HG03354 (cell line): ENCODE measurements around the gene RBBP5.

ENCODE experiments used
- ATAC-seq: cut with Tn5 transposase; IDR thresholded peaks from one replicate; pipeline ENCODE4 v1.9.1; 2021; ENCODE audit warnings: mild to moderate bottlenecking; ENCODE audit not compliant: unreplicated experiment, poor library complexity, severe bottlenecking

Gene RBBP5

DNA sequence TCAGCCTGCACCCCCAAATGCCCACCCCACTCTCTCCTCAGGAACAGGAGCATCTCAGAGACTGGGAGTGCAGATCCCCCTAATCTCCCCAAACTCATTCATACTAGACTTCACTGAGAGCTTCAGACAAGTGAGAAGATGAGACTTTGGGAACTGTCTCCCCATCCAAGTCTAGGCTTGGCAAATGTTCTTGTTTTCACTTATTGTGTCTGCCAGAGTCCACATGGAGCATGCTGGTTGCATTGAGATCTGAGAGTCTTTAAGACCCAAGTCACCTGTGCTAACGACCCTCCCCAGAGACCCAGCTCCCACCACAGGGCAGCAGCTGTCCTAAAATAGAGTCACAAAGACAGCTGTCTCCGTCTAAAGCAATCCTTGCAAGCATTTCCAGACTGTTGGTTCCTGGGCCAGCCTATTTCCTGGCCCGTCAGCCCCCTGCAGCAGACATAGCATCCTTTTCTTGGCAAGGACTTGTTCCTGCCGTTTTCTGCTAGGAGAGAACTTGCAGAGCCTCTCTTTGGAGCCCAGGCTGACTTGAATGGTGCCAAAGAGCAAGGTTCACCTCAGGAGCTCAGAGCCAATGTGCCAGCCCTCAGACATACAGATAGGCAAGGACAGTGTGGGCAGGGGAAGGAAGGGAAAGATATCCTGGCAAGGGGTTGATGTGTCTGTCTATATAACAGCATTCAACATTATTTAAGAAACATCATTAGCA, 80.6 kb downstream of the RBBP5 start:
- no peak for ATAC-seq

DNA sequence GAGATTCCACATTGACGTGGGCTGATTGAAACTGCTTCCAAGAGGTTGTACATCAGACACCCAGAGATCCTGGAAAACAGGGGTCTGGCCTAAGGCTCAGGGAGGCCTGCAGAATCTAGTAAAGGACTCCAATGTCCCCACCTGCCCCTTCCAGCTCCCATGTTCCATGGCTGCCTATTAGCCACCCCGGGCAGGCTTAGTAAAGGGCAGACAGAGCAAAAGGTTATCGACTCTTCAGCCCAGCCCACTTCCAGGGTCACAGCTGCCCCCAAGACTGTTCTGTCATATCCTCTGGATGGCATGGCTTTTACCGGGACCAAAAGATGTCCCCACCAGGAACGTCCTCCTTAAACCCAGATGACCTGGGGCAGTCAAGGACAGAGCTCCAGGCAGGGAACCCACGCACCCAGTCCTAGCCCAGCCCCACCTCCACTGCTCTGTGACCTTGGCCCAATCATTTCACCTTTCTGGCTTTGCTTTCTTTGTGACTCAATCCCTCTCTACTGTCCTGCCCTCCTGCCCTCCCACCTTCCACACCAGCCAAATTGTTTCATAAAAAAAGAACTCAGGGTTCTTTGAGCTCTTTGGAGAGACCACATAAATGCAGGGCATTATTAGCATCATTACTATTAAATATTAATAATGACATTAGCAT, 83.5 kb downstream of the RBBP5 start:
- no peak for ATAC-seq

DNA sequence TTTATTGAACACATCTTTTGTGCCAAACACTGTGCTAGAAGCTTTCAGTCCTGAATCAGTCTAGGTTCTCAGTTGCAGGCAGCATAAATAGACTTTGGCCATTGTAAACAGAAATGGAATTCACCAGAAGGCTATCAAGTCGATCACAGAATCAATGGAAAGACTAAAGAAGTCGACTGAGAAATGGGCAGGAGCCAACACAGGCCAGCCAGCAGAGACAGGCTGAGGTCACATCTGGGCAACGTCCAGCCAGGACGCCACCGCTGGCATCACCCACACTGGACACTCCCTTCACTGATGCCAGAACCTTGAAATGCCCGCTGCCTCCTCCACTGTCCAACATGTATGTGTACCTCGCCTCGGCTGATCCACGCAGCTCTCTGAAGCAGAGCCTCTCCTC, 84.2 kb downstream of the RBBP5 start:
- ATAC-seq, result no peak
